Esophagus squamous epithelium (tissue), 5 donors: ENCODE data around the gene WSB1. TPM values are rescaled to one million over a fixed set of nuclear protein-coding genes. Genes with fewer than 3 reads are reported as not detected.

Experiments
- DNase-seq: peaks from one replicate; lab custom pipeline; 2025; lab: John Stamatoyannopoulos, UW
- H3K27ac ChIP-seq, 4 donors: fragments of 200-600 bp; sonication (generic); one replicate each; pipeline ENCODE4 v1.5.1; 2016 to 2019; ENCODE audit warnings: mild to moderate bottlenecking in 1 of 4
- H3K27me3 ChIP-seq, 4 donors: fragments of 200-600 bp; sonication (generic); 1 replicate in 3 of 4; 2 replicates in 1 of 4; pipeline versions ENCODE4 v1.5.1 to v1.6.0; 2017 to 2021; ENCODE audit warnings: antibody characterized with exemption in 1 of 4
- H3K36me3 ChIP-seq, 3 donors: fragments of 200-600 bp; sonication (generic); one replicate each; pipeline ENCODE4 v1.5.1; 2016 to 2019
- H3K4me1 ChIP-seq, 3 donors: fragments of 200-600 bp; sonication (generic); one replicate each; pipeline ENCODE4 v1.5.1; 2017 to 2019
- H3K4me3 ChIP-seq, 4 donors: fragments of 200-600 bp; sonication (generic); 1 replicate in 3 of 4; 2 replicates in 1 of 4; pipeline ENCODE4 v1.5.1; 2016 to 2019; ENCODE audit warnings: mild to moderate bottlenecking in 2 of 4, moderate library complexity in 1 of 4
- H3K9me3 ChIP-seq, 3 donors: fragments of 200-600 bp; sonication (generic); one replicate each; pipeline ENCODE4 v1.5.1; 2016 to 2019
- POLR2A ChIP-seq, 4 donors: fragments of 450-650 bp; IDR thresholded peaks; one replicate each; pipeline ENCODE4 v1.6.1; 2017; ENCODE audit warnings: antibody characterized with exemption in 4 of 4, mild to moderate bottlenecking in 4 of 4, moderate library complexity in 3 of 4
- WGBS, 2 donors: methylation state at CpG; one replicate each; pipeline ENCODE4 v1.1.5; 2018; 5-methylcytosine and 5-hydroxymethylcytosine counted together
- intact Hi-C: fragments of 100-400 bp; cut with DNase I; formaldehyde crosslinking; loops from one replicate; pipeline ENCODE4 v1.15.0; 2022
- total RNA-seq, 4 donors: library from RNA; depleted of rRNA; stranded (reverse); fragments of >200 nt; gene quantifications; one replicate each; pipeline ENCODE4 v1.1.0, GENCODE V29; 2016
- TF ChIP-seq, protein P1 (sequence below), 6 experiments: fragments of 450-650 bp in 4 of 6; fragments of 200-600 bp in 2 of 6; sonication (generic) in 2 of 6; IDR thresholded peaks; one replicate each; pipeline ENCODE4 v1.5.1; 2016 to 2019; ENCODE audit warnings: antibody characterized with exemption in 6 of 6, mild to moderate bottlenecking in 4 of 6, moderate library complexity in 4 of 6
- donor health status: DM: yes; HTN: yes; CAD: no.

The WSB1 gene
- total RNA-seq, 4 donors from 2014 or later: 27.9 to 112 (median 62.8) TPM

GRCh38 chr17:27265333-27265732 lies 28.6 kb upstream of the WSB1 start:
- 0 to 33% methylated on average over 1 of the region's 1 CpG for WGBS, 2 donors

GRCh38 chr17:27266228-27266627 lies 27.7 kb upstream of the WSB1 start:
- DNase-seq: no peak
- Histone ChIP-seq H3K9me3 (no peaks in the 10 kb centered on the region), H3K36me3 (no peaks in the 10 kb centered on the region), H3K4me3 (no peak overlapping the region), H3K4me1 (peaks cover 0 to 5% (median 0%) of the 10 kb centered on the region in 3 donors), H3K27me3 (no peaks in the 10 kb centered on the region), H3K27ac (no peak overlapping the region)
- intact Hi-C loops: no loop called here
- 83 to 100% methylated on average over 1 of the region's 1 CpG for WGBS, 2 donors
- TF ChIP-seq POLR2A (IDR thresholded peaks at IDR 0.05): no peak
- TF ChIP-seq, protein P1, sequence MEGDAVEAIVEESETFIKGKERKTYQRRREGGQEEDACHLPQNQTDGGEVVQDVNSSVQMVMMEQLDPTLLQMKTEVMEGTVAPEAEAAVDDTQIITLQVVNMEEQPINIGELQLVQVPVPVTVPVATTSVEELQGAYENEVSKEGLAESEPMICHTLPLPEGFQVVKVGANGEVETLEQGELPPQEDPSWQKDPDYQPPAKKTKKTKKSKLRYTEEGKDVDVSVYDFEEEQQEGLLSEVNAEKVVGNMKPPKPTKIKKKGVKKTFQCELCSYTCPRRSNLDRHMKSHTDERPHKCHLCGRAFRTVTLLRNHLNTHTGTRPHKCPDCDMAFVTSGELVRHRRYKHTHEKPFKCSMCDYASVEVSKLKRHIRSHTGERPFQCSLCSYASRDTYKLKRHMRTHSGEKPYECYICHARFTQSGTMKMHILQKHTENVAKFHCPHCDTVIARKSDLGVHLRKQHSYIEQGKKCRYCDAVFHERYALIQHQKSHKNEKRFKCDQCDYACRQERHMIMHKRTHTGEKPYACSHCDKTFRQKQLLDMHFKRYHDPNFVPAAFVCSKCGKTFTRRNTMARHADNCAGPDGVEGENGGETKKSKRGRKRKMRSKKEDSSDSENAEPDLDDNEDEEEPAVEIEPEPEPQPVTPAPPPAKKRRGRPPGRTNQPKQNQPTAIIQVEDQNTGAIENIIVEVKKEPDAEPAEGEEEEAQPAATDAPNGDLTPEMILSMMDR (IDR thresholded peaks at IDR 0.05): no peak

More at GRCh38 chr17:27265333-27265732, 28.6 kb upstream of the WSB1 start:
- H3K27ac ChIP-seq: no peak overlapping the region
- DNase-seq: no peak
- no peaks in the 10 kb centered on the region for H3K27me3 ChIP-seq
- TF ChIP-seq, protein P1 (IDR thresholded peaks at IDR 0.05): no peak
- TF ChIP-seq POLR2A (IDR thresholded peaks at IDR 0.05): no peak
- no peaks in the 10 kb centered on the region for H3K36me3 ChIP-seq
- no peaks in the 10 kb centered on the region for H3K9me3 ChIP-seq
- intact Hi-C loops: no loop called here
- H3K4me3 ChIP-seq: no peak overlapping the region
- peaks cover 0 to 5% (median 0%) of the 10 kb centered on the region in 3 donors for H3K4me1 ChIP-seq

DNA sequence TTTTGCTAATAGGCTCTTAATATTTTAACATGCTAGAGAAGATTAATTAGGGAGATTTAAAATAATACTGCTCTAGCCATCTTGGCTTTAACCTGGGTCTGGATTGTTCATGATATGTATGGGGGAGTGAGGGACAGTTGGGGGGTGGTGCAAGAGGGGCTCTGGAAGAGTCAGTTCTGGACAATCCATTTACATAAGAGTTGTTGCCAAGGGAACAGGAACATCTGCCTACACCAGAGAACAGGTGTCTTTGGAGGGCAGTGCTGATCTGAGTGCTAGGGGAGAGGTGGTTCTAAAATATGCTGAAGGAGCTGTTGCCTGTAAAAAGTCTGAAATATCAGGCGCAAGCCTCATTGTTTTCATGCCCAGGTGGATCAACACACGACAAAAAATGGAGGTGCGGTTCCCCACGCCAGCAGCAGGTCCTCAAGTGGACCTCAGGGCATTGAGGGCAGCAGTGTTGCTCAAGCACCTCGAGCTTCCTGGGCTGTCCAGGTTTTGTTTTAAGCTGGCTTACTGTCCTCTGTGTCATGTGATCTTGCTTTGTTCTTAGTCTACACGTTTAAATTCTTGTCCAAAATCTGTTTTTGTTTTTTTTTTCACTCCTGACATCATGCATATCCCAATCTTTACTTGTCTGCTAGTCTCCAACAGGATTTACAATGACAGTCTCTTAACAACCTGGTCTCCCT lies 25.4 kb upstream of the WSB1 start:
- DNase-seq: no peak
- no peak for TF ChIP-seq POLR2A (IDR thresholded peaks at IDR 0.05)
- TF ChIP-seq, protein P1 (IDR thresholded peaks at IDR 0.05): no peak
- intact Hi-C loops: no loop called here
- H3K36me3 ChIP-seq: no peaks in the 10 kb centered on the region
- WGBS, 2 donors: 49 to 58% methylated on average over 6 of the region's 6 CpGs
- no peak overlapping the region for H3K4me3 ChIP-seq
- H3K27me3 ChIP-seq: no peaks in the 10 kb centered on the region
- H3K9me3 ChIP-seq: no peaks in the 10 kb centered on the region
- H3K27ac ChIP-seq: no peak overlapping the region
- H3K4me1 ChIP-seq: peaks cover 0 to 5% (median 0%) of the 10 kb centered on the region in 3 donors

DNA sequence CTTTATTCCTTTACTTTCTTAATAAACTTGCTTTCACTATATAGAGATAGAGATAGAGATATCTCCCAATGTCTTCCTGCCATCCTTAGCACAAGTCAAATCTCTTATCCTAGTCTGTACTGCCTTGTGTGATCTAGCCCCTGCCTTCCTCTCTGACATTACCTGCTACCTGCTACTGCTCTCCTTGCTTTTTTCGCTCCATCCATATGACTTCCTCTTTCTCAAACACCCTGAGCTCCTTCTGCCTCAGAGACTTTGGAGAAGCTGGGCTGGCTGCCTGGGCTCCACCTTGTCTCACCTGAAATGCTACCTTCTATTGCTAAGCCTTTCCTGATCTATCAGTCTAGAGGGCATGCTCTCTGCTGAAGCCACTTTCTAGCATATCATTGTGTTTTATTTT lies 24.7 kb upstream of the WSB1 start:
- Histone ChIP-seq H3K9me3 (no peaks in the 10 kb centered on the region), H3K4me1 (peaks cover 0 to 1% (median 0%) of the 10 kb centered on the region in 3 donors), H3K27ac (no peak overlapping the region), H3K36me3 (no peaks in the 10 kb centered on the region), H3K4me3 (no peak overlapping the region), H3K27me3 (no peaks in the 10 kb centered on the region)
- no peak for DNase-seq
- TF ChIP-seq, protein P1 (IDR thresholded peaks at IDR 0.05): no peak
- TF ChIP-seq POLR2A (IDR thresholded peaks at IDR 0.05): no peak
- intact Hi-C loops: no loop called here
- WGBS, 2 donors: 71 to 100% methylated on average over 1 of the region's 1 CpG

DNA sequence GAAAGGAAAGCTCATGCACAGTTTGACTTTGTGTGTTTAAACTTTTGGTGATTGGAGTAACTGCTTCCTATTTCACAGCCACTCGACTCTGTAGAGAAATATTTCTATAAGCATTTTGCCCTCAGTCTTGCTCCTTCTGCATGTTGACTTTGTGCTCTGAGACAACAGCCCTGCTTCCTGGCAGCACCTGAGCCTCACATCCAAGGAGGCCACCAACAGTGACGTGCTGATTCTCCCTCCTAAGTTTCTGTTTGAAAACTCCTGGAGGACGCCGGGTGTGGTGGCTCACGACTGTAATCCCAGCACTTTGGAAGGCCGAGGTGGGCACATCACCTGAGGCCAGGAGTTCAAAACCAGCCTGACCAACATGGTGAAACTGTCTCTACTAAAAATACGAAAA lies 23.9 kb upstream of the WSB1 start:
- no peaks in the 10 kb centered on the region for H3K9me3 ChIP-seq
- no peaks in the 10 kb centered on the region for H3K27me3 ChIP-seq
- intact Hi-C loops: no loop called here
- WGBS, 2 donors: 53 to 71% methylated on average over 2 to 3 of the region's 7 CpGs
- no peak overlapping the region for H3K4me3 ChIP-seq
- H3K36me3 ChIP-seq: no peaks in the 10 kb centered on the region
- no peak for DNase-seq
- no peaks in the 10 kb centered on the region for H3K4me1 ChIP-seq
- TF ChIP-seq POLR2A (IDR thresholded peaks at IDR 0.05): no peak
- TF ChIP-seq, protein P1 (IDR thresholded peaks at IDR 0.05): no peak
- no peak overlapping the region for H3K27ac ChIP-seq
